ENCODE measurements around the gene KIF21B.

KIF21B gene

GRCh38 chr1:201020721-201021629 is 2.5 kb downstream of the KIF21B start:
- H3K4me3 ChIP-seq (ENCODE audit: low read length): peak overlapping the region; percentile 86
- H3K27ac ChIP-seq (ENCODE audit: low read length): peak overlapping the region; percentile 94
- H2AFZ ChIP-seq (ENCODE audit: low read depth, low read length): no peak overlapping the region
- H3K79me2 ChIP-seq (ENCODE audit: low read length): peaks cover 79% of the 10 kb centered on the region
- H3K4me1 ChIP-seq (ENCODE audit: low read length): peaks cover 85% of the 10 kb centered on the region
- no peaks in the 10 kb centered on the region for H3K9me3 ChIP-seq (ENCODE audit: insufficient read depth, low read length)
- H3K36me3 ChIP-seq (replicated peaks; ENCODE audit: low read depth, low read length): peaks cover 11% of the 10 kb centered on the region
- no peaks in the 10 kb centered on the region for H3K27me3 ChIP-seq (ENCODE audit: low read depth, low read length)
- H3K9ac ChIP-seq (ENCODE audit: low read length): peak overlapping the region; percentile 96
- TF ChIP-seq CTCF (IDR thresholded peaks at IDR 0.05; ENCODE audit: low read depth, low read length) (peak; percentile 41), EZH2phosphoT487 (IDR thresholded peaks at IDR 0.05; ENCODE audit: low read depth) (no peak)
- H4K20me1 ChIP-seq (ENCODE audit: insufficient read depth, low read length): peaks cover 26% of the 10 kb centered on the region
- peak overlapping the region; percentile 99 for H3K4me2 ChIP-seq (ENCODE audit: low read length)

GRCh38 chr1:201020040-201020591 is 3.4 kb downstream of the KIF21B start:
- peak overlapping the region; percentile 86 for H3K4me3 ChIP-seq (ENCODE audit: low read length)
- no peaks in the 10 kb centered on the region for H3K27me3 ChIP-seq (ENCODE audit: low read depth, low read length)
- peaks cover 35% of the 10 kb centered on the region for H4K20me1 ChIP-seq (ENCODE audit: insufficient read depth, low read length)
- H3K9me3 ChIP-seq (ENCODE audit: insufficient read depth, low read length): no peaks in the 10 kb centered on the region
- peaks cover 85% of the 10 kb centered on the region for H3K4me1 ChIP-seq (ENCODE audit: low read length)
- peak overlapping the region; percentile 94 for H3K27ac ChIP-seq (ENCODE audit: low read length)
- H3K4me2 ChIP-seq (ENCODE audit: low read length): peak overlapping the region; percentile 99
- TF ChIP-seq EZH2phosphoT487 (IDR thresholded peaks at IDR 0.05; ENCODE audit: low read depth) (no peak), CTCF (IDR thresholded peaks at IDR 0.05; ENCODE audit: low read depth, low read length) (no peak)
- peak overlapping the region; percentile 96 for H3K9ac ChIP-seq (ENCODE audit: low read length)
- no peak overlapping the region for H2AFZ ChIP-seq (ENCODE audit: low read depth, low read length)
- H3K36me3 ChIP-seq (replicated peaks; ENCODE audit: low read depth, low read length): peaks cover 20% of the 10 kb centered on the region
- peaks cover 88% of the 10 kb centered on the region for H3K79me2 ChIP-seq (ENCODE audit: low read length)

GRCh38 chr1:201019321-201019977 is 4.1 kb downstream of the KIF21B start:
- H3K27me3 ChIP-seq (ENCODE audit: low read depth, low read length): no peaks in the 10 kb centered on the region
- TF ChIP-seq EZH2phosphoT487 (IDR thresholded peaks at IDR 0.05; ENCODE audit: low read depth): no peak
- no peak for TF ChIP-seq CTCF (IDR thresholded peaks at IDR 0.05; ENCODE audit: low read depth, low read length)
- H3K9me3 ChIP-seq (ENCODE audit: insufficient read depth, low read length): no peaks in the 10 kb centered on the region
- H3K36me3 ChIP-seq (replicated peaks; ENCODE audit: low read depth, low read length): peaks cover 20% of the 10 kb centered on the region
- peaks cover 42% of the 10 kb centered on the region for H4K20me1 ChIP-seq (ENCODE audit: insufficient read depth, low read length)
- H3K27ac ChIP-seq (ENCODE audit: low read length): peak overlapping the region; percentile 94
- H3K79me2 ChIP-seq (ENCODE audit: low read length): peaks cover 92% of the 10 kb centered on the region
- no peak overlapping the region for H2AFZ ChIP-seq (ENCODE audit: low read depth, low read length)
- peak overlapping the region; percentile 86 for H3K4me3 ChIP-seq (ENCODE audit: low read length)
- H3K9ac ChIP-seq (ENCODE audit: low read length): peak overlapping the region; percentile 96
- peaks cover 85% of the 10 kb centered on the region for H3K4me1 ChIP-seq (ENCODE audit: low read length)
- H3K4me2 ChIP-seq (ENCODE audit: low read length): peak overlapping the region; percentile 99

- Histone ChIP-seq H3K36me3 (replicated peaks; ENCODE audit: low read depth, low read length) (peaks cover 23% of the 10 kb centered on the region), H2AFZ (ENCODE audit: low read depth, low read length) (no peak overlapping the region), H3K27ac (ENCODE audit: low read length) (peak overlapping the region; percentile 26), H3K9ac (ENCODE audit: low read length) (peak overlapping the region; percentile 53), H3K79me2 (ENCODE audit: low read length) (peaks cover 99% of the 10 kb centered on the region), H3K4me1 (ENCODE audit: low read length) (peaks cover 92% of the 10 kb centered on the region), H3K27me3 (ENCODE audit: low read depth, low read length) (no peaks in the 10 kb centered on the region), H4K20me1 (ENCODE audit: insufficient read depth, low read length) (peaks cover 58% of the 10 kb centered on the region), H3K4me2 (ENCODE audit: low read length) (peak overlapping the region; percentile 99), H3K4me3 (ENCODE audit: low read length) (peak overlapping the region; percentile 49), H3K9me3 (ENCODE audit: insufficient read depth, low read length) (no peaks in the 10 kb centered on the region)
- TF ChIP-seq EZH2phosphoT487 (IDR thresholded peaks at IDR 0.05; ENCODE audit: low read depth): no peak
- no peak for TF ChIP-seq CTCF (IDR thresholded peaks at IDR 0.05; ENCODE audit: low read depth, low read length)
Measured at GRCh38 chr1:201017828-201018163, 5.7 kb downstream of the KIF21B start.

All from OCI-LY3 (cell line).